GM10266 (cell line): ENCODE results near the gene ANKRD37.

Experiments used
- DNase-seq: peaks from one replicate; pipeline ENCODE4 v3.0.0; 2012; ENCODE audit errors: extremely low spot score
- TF ChIP-seq, protein P1 (sequence below): IDR thresholded peaks from 2 replicates; pipeline ENCODE4 v1.5.1; 2012; ENCODE audit warnings: mild to moderate bottlenecking, low read depth; ENCODE audit not compliant: control insufficient read depth, insufficient read depth; ENCODE audit errors: missing control alignments

Gene ANKRD37

DNA sequence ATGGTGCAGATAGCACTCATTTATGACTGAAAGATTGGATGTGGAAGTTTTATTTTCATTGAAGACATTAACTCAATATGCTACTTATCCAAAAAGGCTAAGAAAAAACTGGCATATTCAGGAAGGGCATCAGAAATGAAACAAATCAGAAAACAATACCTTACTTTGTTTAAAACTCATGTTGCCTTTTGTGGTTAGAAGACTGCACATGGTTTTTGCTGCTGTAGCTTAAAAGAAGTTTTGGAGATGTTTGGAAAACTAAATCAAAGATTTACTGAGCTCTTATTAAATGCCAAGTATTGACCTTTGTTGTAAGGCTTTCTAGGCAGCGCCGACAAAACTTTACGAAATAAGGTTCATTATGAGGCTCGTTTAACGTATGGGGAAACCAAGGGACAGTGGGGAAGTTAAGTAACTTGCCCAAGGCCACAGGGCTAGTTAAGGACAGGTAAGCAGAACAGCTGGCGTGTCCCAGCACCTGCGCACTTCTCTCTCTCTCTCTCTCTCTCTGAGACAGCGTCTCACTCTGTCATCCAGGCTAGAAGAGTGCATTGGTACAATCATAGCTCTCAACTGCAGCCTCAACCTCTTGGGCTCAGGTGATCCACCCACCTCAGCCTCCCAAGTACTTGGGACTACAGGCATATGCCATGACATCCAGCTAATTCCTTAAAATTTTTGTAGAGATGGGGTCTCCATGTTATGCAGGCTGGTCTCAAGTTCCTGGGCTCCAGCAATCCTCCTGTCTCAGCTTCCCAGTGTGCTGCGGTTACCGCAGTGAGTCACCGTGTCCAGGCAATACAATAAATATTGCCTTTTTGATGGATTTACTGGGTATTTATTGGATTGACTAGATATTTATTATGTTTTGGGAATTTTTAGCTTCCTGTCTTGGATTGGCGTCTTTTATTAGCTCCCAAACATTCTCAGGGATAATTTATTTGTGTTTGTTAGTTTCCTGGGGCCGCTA lies 17.0 kb upstream of the ANKRD37 start:
- TF ChIP-seq, protein P1, sequence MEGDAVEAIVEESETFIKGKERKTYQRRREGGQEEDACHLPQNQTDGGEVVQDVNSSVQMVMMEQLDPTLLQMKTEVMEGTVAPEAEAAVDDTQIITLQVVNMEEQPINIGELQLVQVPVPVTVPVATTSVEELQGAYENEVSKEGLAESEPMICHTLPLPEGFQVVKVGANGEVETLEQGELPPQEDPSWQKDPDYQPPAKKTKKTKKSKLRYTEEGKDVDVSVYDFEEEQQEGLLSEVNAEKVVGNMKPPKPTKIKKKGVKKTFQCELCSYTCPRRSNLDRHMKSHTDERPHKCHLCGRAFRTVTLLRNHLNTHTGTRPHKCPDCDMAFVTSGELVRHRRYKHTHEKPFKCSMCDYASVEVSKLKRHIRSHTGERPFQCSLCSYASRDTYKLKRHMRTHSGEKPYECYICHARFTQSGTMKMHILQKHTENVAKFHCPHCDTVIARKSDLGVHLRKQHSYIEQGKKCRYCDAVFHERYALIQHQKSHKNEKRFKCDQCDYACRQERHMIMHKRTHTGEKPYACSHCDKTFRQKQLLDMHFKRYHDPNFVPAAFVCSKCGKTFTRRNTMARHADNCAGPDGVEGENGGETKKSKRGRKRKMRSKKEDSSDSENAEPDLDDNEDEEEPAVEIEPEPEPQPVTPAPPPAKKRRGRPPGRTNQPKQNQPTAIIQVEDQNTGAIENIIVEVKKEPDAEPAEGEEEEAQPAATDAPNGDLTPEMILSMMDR, result no peak
- no peak for DNase-seq

- no peak for DNase-seq
- TF ChIP-seq, protein P1, result no peak
These were observed 16.3 kb upstream of the ANKRD37 start for GRCh38 chr4:185380320-185380719.

- DNase-seq, result no peak
- TF ChIP-seq, protein P1, result no peak
These were observed 15.1 kb upstream of the ANKRD37 start for GRCh38 chr4:185381288-185382196.

DNA sequence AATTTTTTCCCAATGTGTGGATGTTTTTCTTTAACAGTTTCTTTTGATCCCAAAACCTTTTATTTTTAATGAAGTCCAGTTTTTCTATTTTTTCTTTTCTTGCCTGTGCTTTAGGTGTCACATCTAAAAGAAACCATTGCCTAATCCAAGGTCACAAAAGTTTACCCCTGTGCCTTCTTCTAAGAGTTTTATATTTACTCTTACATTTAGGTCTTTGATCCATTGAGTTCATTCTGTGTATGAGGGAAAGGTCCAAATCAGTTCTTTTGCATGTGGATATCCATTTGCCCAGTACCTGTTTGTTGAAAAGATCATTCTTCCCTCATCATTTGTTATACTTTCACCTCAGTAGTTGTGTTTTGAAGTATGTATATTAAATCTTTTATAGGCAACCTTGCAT lies 13.9 kb upstream of the ANKRD37 start:
- no peak for DNase-seq
- TF ChIP-seq, protein P1, result no peak

GRCh38 chr4:185383451-185383850 lies 13.2 kb upstream of the ANKRD37 start:
- TF ChIP-seq, protein P1, result no peak

DNA sequence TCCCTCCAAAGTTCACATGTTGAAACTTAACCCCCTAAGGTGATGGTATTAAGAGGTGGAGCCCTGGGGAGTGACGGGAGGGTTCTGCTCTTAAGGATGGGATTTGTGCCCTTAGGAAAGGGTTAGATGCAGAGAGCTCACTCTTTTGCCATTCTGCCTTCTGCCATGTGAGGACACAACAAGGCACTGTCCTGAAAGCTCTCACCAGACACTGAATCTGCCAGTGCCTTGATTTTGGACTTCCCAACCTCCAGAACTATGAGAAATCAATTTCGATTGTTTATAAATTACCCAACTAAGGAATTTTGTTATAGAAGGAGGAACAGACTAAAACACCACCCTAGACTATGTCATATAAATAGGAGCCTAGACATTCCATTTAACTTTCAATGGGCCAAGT lies 12.6 kb upstream of the ANKRD37 start:
- TF ChIP-seq, protein P1, result no peak
- no peak for DNase-seq

More at GRCh38 chr4:185383451-185383850, 13.2 kb upstream of the ANKRD37 start:
- DNase-seq, result no peak
